ENCODE data around the gene SUGCT.

DNA sequence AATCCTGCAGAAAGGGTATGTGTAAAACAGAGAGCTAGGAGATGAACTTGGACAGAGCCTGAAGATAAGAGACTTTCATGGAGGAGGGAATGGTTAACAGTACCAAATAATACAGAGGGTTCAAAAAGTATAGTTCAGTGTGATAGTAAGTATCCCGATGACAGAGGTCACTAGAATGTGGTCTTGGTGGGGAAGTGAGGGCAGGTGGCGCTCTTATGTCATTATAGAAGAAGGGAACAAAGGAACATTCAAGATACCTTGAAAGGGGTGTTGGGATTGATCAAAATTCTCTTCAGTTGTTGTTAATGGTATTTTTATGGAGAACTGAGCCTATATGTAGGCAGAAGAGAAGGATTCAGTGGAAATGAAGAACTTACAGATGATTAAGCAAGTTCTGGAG is 312.5 kb downstream of the SUGCT start:
- TF ChIP-seq, protein P1, sequence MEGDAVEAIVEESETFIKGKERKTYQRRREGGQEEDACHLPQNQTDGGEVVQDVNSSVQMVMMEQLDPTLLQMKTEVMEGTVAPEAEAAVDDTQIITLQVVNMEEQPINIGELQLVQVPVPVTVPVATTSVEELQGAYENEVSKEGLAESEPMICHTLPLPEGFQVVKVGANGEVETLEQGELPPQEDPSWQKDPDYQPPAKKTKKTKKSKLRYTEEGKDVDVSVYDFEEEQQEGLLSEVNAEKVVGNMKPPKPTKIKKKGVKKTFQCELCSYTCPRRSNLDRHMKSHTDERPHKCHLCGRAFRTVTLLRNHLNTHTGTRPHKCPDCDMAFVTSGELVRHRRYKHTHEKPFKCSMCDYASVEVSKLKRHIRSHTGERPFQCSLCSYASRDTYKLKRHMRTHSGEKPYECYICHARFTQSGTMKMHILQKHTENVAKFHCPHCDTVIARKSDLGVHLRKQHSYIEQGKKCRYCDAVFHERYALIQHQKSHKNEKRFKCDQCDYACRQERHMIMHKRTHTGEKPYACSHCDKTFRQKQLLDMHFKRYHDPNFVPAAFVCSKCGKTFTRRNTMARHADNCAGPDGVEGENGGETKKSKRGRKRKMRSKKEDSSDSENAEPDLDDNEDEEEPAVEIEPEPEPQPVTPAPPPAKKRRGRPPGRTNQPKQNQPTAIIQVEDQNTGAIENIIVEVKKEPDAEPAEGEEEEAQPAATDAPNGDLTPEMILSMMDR (IDR thresholded peaks at IDR 0.05; ENCODE audit: low read length): peak; percentile 24
- TF ChIP-seq EZH2 (optimal IDR thresholded peaks at IDR 0.05; ENCODE audit: low read depth, low read length): no peak
- TF ChIP-seq EZH2phosphoT487 (IDR thresholded peaks at IDR 0.05; ENCODE audit: low read length): no peak
